CD8-positive, alpha-beta memory T cell (primary cell): Measurements from ENCODE around the gene EFCAB6. TPM values are rescaled to one million over a fixed set of nuclear protein-coding genes. Genes with fewer than 3 reads are reported as not detected.

Experiments used
- CTCF ChIA-PET: fragments of 350-600 bp; sonication (Branson Sonifier 250); formaldehyde crosslinking; loops from one replicate; lab custom pipeline; 2021; ENCODE audit warnings: antibody characterized with exemption; lab: Charles Lee
- POLR2A ChIA-PET: fragments of 350-600 bp; sonication (Branson Sonifier 250); formaldehyde crosslinking; loops from one replicate; lab custom pipeline; 2021; ENCODE audit warnings: antibody characterized with exemption; lab: Charles Lee
- DNase-seq, 5 donors: peaks; one replicate each; pipeline versions ENCODE4 v3.0.0 to v3.0.0-alpha.2; 2020 to 2022; ENCODE audit warnings: mixed read lengths in 1 of 5
- H3K27ac ChIP-seq: one replicate; pipeline ENCODE4 v1.7.0; 2013; ENCODE audit warnings: low read depth, mild to moderate bottlenecking, low read length, moderate library complexity
- H3K27me3 ChIP-seq: 2 replicates; pipeline ENCODE4 v1.7.0; 2013; ENCODE audit warnings: low read length, mild to moderate bottlenecking; ENCODE audit not compliant: insufficient read depth, poor library complexity, severe bottlenecking
- H3K36me3 ChIP-seq: 2 replicates; pipeline ENCODE4 v1.7.0; 2013; ENCODE audit warnings: mild to moderate bottlenecking, low read length, moderate library complexity; ENCODE audit not compliant: insufficient read depth
- H3K4me1 ChIP-seq: 2 replicates; pipeline ENCODE4 v1.7.0; 2013; ENCODE audit warnings: mild to moderate bottlenecking, low read length, moderate library complexity; ENCODE audit not compliant: insufficient read depth
- H3K4me3 ChIP-seq: 2 replicates; pipeline ENCODE4 v1.7.0; 2013; ENCODE audit warnings: mild to moderate bottlenecking, low read length
- H3K9me3 ChIP-seq: 2 replicates; pipeline ENCODE4 v1.7.0; 2013; ENCODE audit warnings: mild to moderate bottlenecking, low read length
- H3K27ac Mint-ChIP-seq, 8 donors: one replicate each; pipeline ENCODE4 v1.8.0; 2020 to 2021; ENCODE audit warnings: mixed read lengths in 8 of 8, mild to moderate bottlenecking in 6 of 8, inconsistent platforms in 3 of 8, moderate library complexity in 3 of 8
- H3K27me3 Mint-ChIP-seq, 2 donors: one replicate each; pipeline ENCODE4 v1.8.0; 2020 to 2021; ENCODE audit warnings: mixed read lengths in 2 of 2, mild to moderate bottlenecking in 1 of 2, moderate library complexity in 1 of 2
- H3K36me3 Mint-ChIP-seq, 3 donors: one replicate each; pipeline ENCODE4 v1.8.0; 2020 to 2021; ENCODE audit warnings: mixed read lengths in 3 of 3, inconsistent platforms in 1 of 3, mild to moderate bottlenecking in 1 of 3
- H3K4me1 Mint-ChIP-seq, 3 donors: one replicate each; pipeline ENCODE4 v1.8.0; 2020 to 2021; ENCODE audit warnings: mixed read lengths in 3 of 3, inconsistent platforms in 1 of 3, mild to moderate bottlenecking in 1 of 3
- H3K4me3 Mint-ChIP-seq, 7 donors: one replicate each; pipeline ENCODE4 v1.8.0; 2020 to 2021; ENCODE audit warnings: mixed read lengths in 7 of 7, mild to moderate bottlenecking in 6 of 7, moderate library complexity in 4 of 7, inconsistent platforms in 2 of 7
- H3K9me3 Mint-ChIP-seq, 5 donors: one replicate each; pipeline ENCODE4 v1.8.0; 2020 to 2022; ENCODE audit warnings: mixed read lengths in 5 of 5, mild to moderate bottlenecking in 3 of 5, moderate library complexity in 2 of 5, inconsistent platforms in 1 of 5
- polyA plus RNA-seq: library from polyadenylated mRNA; unstranded; fragments of 300-500 nt; fragmentation: Illumina TruSeq; gene quantifications from one replicate; pipeline ENCODE4 v1.2.3, GENCODE V29; 2021
- total RNA-seq, 2 experiments: library from RNA; stranded (reverse); gene quantifications; one replicate each; pipeline ENCODE4 v1.2.3, GENCODE V29; 2021

Gene EFCAB6
- total RNA-seq (under 1 TPM; 0.64 to 0.72 TPM), polyA plus RNA-seq (0.22 TPM)

GRCh38 chr22:43812149-43812842, at the start of gene EFCAB6:
Gene EFCAB6, minus strand, starts transcription at chr22:43812305. Its CDS starts 29,987 bp downstream, at chr22:43782318.
- Mint-ChIP-seq H3K27ac (peak within 1 kb of the TSS; percentile 67 to 96 (median 90)), H3K36me3 (peaks cover 0 to 10% (median 2%) of the 10 kb centered on the region in 3 donors), H3K27me3 (peaks cover 0 to 2% of the 10 kb centered on the region in 2 donors), H3K4me1 (peaks cover 26 to 35% (median 31%) of the 10 kb centered on the region in 3 donors), H3K9me3 (peaks cover 0 to 2% (median 0%) of the 10 kb centered on the region in 5 donors), H3K4me3 (peak within 1 kb of the TSS; percentile 92 to 97 (median 96))
- POLR2A ChIA-PET = interaction anchor here (0.6 kb wide), 1 partner anchor 71 kb away, joined by 3 read pairs; no protein-coding TSS in a partner anchor
- Histone ChIP-seq H3K27ac (peak within 1 kb of the TSS; percentile 66), H3K9me3 (no peaks in the 10 kb centered on the region), H3K4me3 (peak within 1 kb of the TSS; percentile 97), H3K36me3 (no peaks in the 10 kb centered on the region), H3K27me3 (no peaks in the 10 kb centered on the region), H3K4me1 (peaks cover 12% of the 10 kb centered on the region)
- DNase-seq = peak; percentile 83 to 93 (median 86)
- CTCF ChIA-PET = no interaction called here

DNA sequence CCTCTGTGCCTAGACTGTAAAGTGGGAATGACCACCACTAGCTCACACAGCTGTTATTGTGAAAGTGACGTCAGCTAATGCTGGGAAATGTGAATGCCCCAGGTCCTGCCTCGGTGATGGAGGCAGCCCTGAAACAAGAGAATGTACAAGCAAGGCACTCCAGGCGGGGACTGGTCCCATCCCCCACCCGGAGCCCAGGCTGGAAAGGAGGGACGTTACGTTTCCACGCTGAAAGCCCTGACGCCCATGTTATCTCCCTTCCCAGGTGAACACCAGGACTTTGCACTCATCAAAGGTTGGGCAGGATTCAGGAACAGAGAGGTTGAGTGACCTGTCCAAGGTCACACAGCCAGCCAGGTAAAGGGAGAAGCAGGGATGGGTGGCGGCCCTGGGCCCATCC, 49.4 kb upstream of the EFCAB6 start:
- no peaks in the 10 kb centered on the region for H3K9me3 ChIP-seq
- peaks cover 0 to 9% (median 4%) of the 10 kb centered on the region in 3 donors for H3K4me1 Mint-ChIP-seq
- ChIA-PET POLR2A (no interaction called here), CTCF (interaction anchor here (0.6 kb wide), 1 partner anchor 928 kb away, joined by 3 read pairs; no protein-coding TSS in a partner anchor)
- H3K27me3 ChIP-seq = peaks cover 9% of the 10 kb centered on the region
- H3K36me3 Mint-ChIP-seq = peaks cover 0 to 6% (median 1%) of the 10 kb centered on the region in 3 donors
- no peaks in the 10 kb centered on the region for H3K4me1 ChIP-seq
- peaks cover 0 to 8% (median 7%) of the 10 kb centered on the region in 5 donors for H3K9me3 Mint-ChIP-seq
- DNase-seq = no peak
- H3K27ac Mint-ChIP-seq = no peak overlapping the region
- no peak overlapping the region for H3K4me3 ChIP-seq
- H3K27ac ChIP-seq = no peak overlapping the region
- H3K27me3 Mint-ChIP-seq = peaks cover 63 to 76% of the 10 kb centered on the region in 2 donors
- H3K36me3 ChIP-seq = no peaks in the 10 kb centered on the region
- H3K4me3 Mint-ChIP-seq = peak overlapping the region in 2 of 7 donors; percentile 20 to 29

- Mint-ChIP-seq H3K4me3 (peak overlapping the region in 2 of 7 donors; percentile 22 to 56), H3K27me3 (peaks cover 58 to 75% of the 10 kb centered on the region in 2 donors), H3K27ac (no peak overlapping the region), H3K4me1 (peaks cover 0 to 9% (median 4%) of the 10 kb centered on the region in 3 donors), H3K9me3 (peaks cover 0 to 11% (median 7%) of the 10 kb centered on the region in 5 donors), H3K36me3 (peaks cover 0 to 6% (median 1%) of the 10 kb centered on the region in 3 donors)
- ChIA-PET POLR2A (no interaction called here), CTCF (no interaction called here)
- DNase-seq = no peak
- H3K4me1 ChIP-seq = no peaks in the 10 kb centered on the region
- H3K9me3 ChIP-seq = no peaks in the 10 kb centered on the region
- no peaks in the 10 kb centered on the region for H3K36me3 ChIP-seq
- H3K4me3 ChIP-seq = no peak overlapping the region
- H3K27me3 ChIP-seq = peaks cover 9% of the 10 kb centered on the region
- no peak overlapping the region for H3K27ac ChIP-seq
These were observed 48.7 kb upstream of the EFCAB6 start for GRCh38 chr22:43860831-43861230.

DNA sequence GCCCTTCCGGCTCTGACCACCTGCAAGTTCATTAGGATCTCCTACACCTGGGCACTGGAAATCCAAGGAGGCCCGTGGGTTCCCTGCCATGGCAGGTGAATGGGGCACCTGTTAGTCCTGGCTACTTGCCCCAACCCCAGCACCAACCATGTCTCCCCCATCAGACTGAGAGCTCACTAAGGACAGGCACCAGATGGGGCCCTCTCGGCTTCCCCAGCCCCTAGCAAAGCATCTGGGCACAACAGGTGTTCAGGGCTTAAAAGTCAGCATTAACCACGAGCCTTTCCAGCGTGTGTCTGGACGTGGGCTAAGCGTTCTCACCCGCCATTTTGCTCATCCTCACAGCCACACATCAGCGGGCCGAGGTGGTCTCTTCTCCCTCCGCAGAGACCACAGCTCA, 48.0 kb upstream of the EFCAB6 start:
- H3K36me3 Mint-ChIP-seq = peaks cover 0 to 6% (median 1%) of the 10 kb centered on the region in 3 donors
- H3K4me1 Mint-ChIP-seq = peaks cover 0 to 9% (median 4%) of the 10 kb centered on the region in 3 donors
- Histone ChIP-seq H3K27me3 (peaks cover 9% of the 10 kb centered on the region), H3K27ac (no peak overlapping the region), H3K36me3 (no peaks in the 10 kb centered on the region), H3K4me1 (no peaks in the 10 kb centered on the region), H3K9me3 (no peaks in the 10 kb centered on the region), H3K4me3 (no peak overlapping the region)
- CTCF ChIA-PET = no interaction called here
- H3K4me3 Mint-ChIP-seq = no peak overlapping the region
- H3K27ac Mint-ChIP-seq = no peak overlapping the region
- no peak for DNase-seq
- peaks cover 0 to 11% (median 7%) of the 10 kb centered on the region in 5 donors for H3K9me3 Mint-ChIP-seq
- POLR2A ChIA-PET = no interaction called here
- peaks cover 60 to 70% of the 10 kb centered on the region in 2 donors for H3K27me3 Mint-ChIP-seq

- DNase-seq = no peak
- peaks cover 0 to 11% (median 7%) of the 10 kb centered on the region in 5 donors for H3K9me3 Mint-ChIP-seq
- CTCF ChIA-PET = no interaction called here
These were observed 47.5 kb upstream of the EFCAB6 start for GRCh38 chr22:43859621-43860020.

GRCh38 chr22:43859176-43859575, 47.1 kb upstream of the EFCAB6 start:
- peaks cover 53 to 65% of the 10 kb centered on the region in 2 donors for H3K27me3 Mint-ChIP-seq
- no peaks in the 10 kb centered on the region for H3K9me3 ChIP-seq
- DNase-seq = no peak
- H3K36me3 Mint-ChIP-seq = peaks cover 0 to 6% (median 1%) of the 10 kb centered on the region in 3 donors
- no peak overlapping the region for H3K4me3 Mint-ChIP-seq
- peaks cover 0 to 9% (median 4%) of the 10 kb centered on the region in 3 donors for H3K4me1 Mint-ChIP-seq
- peaks cover 0 to 11% (median 7%) of the 10 kb centered on the region in 5 donors for H3K9me3 Mint-ChIP-seq
- H3K4me1 ChIP-seq = no peaks in the 10 kb centered on the region
- CTCF ChIA-PET = no interaction called here
- H3K27me3 ChIP-seq = peaks cover 9% of the 10 kb centered on the region
- no peaks in the 10 kb centered on the region for H3K36me3 ChIP-seq
- POLR2A ChIA-PET = no interaction called here
- no peak overlapping the region for H3K27ac ChIP-seq
- H3K27ac Mint-ChIP-seq = peak overlapping the region in 1 of 8 donors; percentile 3
- no peak overlapping the region for H3K4me3 ChIP-seq

More at GRCh38 chr22:43859621-43860020, 47.5 kb upstream of the EFCAB6 start:
- Histone ChIP-seq H3K27me3 (peaks cover 9% of the 10 kb centered on the region), H3K4me3 (no peak overlapping the region), H3K27ac (no peak overlapping the region), H3K4me1 (no peaks in the 10 kb centered on the region), H3K36me3 (no peaks in the 10 kb centered on the region), H3K9me3 (no peaks in the 10 kb centered on the region)
- H3K27ac Mint-ChIP-seq = no peak overlapping the region
- peaks cover 56 to 68% of the 10 kb centered on the region in 2 donors for H3K27me3 Mint-ChIP-seq
- no peak overlapping the region for H3K4me3 Mint-ChIP-seq
- POLR2A ChIA-PET = no interaction called here
- H3K36me3 Mint-ChIP-seq = peaks cover 0 to 6% (median 1%) of the 10 kb centered on the region in 3 donors
- H3K4me1 Mint-ChIP-seq = peaks cover 0 to 9% (median 4%) of the 10 kb centered on the region in 3 donors

DNA sequence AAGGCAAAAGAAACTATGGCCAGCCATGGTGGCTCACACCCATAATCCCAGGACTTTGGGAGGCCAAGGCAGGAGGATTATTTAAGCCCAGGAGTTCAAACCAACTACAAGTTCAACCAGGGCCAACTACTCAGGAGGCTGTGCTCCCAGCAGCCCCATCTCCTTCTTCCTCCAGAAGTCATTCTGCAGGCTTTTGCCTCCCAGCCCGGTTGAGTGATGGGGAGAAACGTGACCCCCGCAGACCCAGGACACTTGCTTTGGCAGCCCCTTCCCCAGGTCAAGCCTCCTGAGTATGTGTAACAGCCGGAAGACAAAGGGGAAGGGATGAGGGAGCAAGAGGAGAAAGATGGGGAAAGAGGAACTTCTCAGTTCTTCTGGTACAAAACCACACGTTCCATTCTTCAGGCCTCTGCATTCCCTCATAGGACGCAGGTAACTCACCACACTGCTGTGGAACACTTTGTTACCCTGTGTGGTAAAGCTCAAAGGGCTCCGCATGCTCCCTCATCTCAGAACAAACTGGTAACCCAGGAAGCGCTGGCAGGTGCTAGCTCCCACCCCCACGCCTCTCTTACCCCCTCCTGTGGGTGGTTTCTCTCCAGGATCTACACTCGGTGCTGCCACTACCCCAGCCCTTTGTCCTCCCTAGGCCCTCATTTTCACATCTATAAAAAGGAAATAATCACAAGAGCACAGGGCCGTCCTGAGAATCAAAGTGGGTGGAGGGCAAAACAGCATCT, 46.2 kb upstream of the EFCAB6 start:
- Mint-ChIP-seq H3K36me3 (peaks cover 0 to 1% (median under 1%) of the 10 kb centered on the region in 3 donors), H3K4me1 (peaks cover 0 to 9% (median 4%) of the 10 kb centered on the region in 3 donors), H3K27ac (no peak overlapping the region), H3K4me3 (no peak overlapping the region), H3K27me3 (peaks cover 48 to 61% of the 10 kb centered on the region in 2 donors), H3K9me3 (peaks cover 0 to 11% (median 7%) of the 10 kb centered on the region in 5 donors)
- Histone ChIP-seq H3K27me3 (peaks cover 9% of the 10 kb centered on the region), H3K4me3 (no peak overlapping the region), H3K4me1 (no peaks in the 10 kb centered on the region), H3K36me3 (no peaks in the 10 kb centered on the region), H3K9me3 (no peaks in the 10 kb centered on the region), H3K27ac (no peak overlapping the region)
- DNase-seq = no peak
- ChIA-PET CTCF (no interaction called here), POLR2A (no interaction called here)
